GM21447 (cell line): Measurements from ENCODE around the gene ARHGAP26.

Source experiments
- ATAC-seq: cut with Tn5 transposase; IDR thresholded peaks from one replicate; pipeline ENCODE4 v1.9.1; 2021; ENCODE audit not compliant: unreplicated experiment

ARHGAP26 gene

GRCh38 chr5:142769793-142770649 lies at the start of gene ARHGAP26:
Gene ARHGAP26 (plus strand): TSS chr5:142770377. CDS start chr5:142770762, 385 bp downstream.
- ATAC-seq, result peak; percentile 95

- ATAC-seq, result no peak
Observed at GRCh38 chr5:142720641-142721271, 49.4 kb upstream of the ARHGAP26 start.

- no peak for ATAC-seq
Observed at GRCh38 chr5:142722146-142722545, 48.0 kb upstream of the ARHGAP26 start.

- ATAC-seq, result no peak
Observed at GRCh38 chr5:142722896-142723295, 47.3 kb upstream of the ARHGAP26 start.

GRCh38 chr5:142724821-142725220 lies 45.4 kb upstream of the ARHGAP26 start:
- ATAC-seq, result no peak

GRCh38 chr5:142725231-142726187 lies 44.7 kb upstream of the ARHGAP26 start:
- ATAC-seq, result no peak

- ATAC-seq, result peak; percentile 55
Observed at GRCh38 chr5:142726188-142726731, 43.9 kb upstream of the ARHGAP26 start.

GRCh38 chr5:142727735-142728047 lies 42.5 kb upstream of the ARHGAP26 start:
- no peak for ATAC-seq

GRCh38 chr5:142735323-142736246 lies 34.6 kb upstream of the ARHGAP26 start:
- no peak for ATAC-seq

- ATAC-seq, result no peak
Observed at GRCh38 chr5:142736247-142736632, 33.9 kb upstream of the ARHGAP26 start.

- no peak for ATAC-seq
Observed at GRCh38 chr5:142737179-142737578, 33.0 kb upstream of the ARHGAP26 start.

- no peak for ATAC-seq
Observed at GRCh38 chr5:142740474-142741242, 29.5 kb upstream of the ARHGAP26 start.

- ATAC-seq, result no peak
Observed at GRCh38 chr5:142743592-142744441, 26.4 kb upstream of the ARHGAP26 start.

GRCh38 chr5:142745268-142745667 lies 24.9 kb upstream of the ARHGAP26 start:
- ATAC-seq, result no peak

- no peak for ATAC-seq
Observed at GRCh38 chr5:142746532-142747433, 23.4 kb upstream of the ARHGAP26 start.

- no peak for ATAC-seq
Observed at GRCh38 chr5:142748132-142748531, 22.0 kb upstream of the ARHGAP26 start.

GRCh38 chr5:142748568-142749249 lies 21.5 kb upstream of the ARHGAP26 start:
- peak; percentile 51 for ATAC-seq
